Fibroblast of villous mesenchyme (primary cell): Measurements from ENCODE around the gene R3HDM2. TPM values are rescaled to one million over a fixed set of nuclear protein-coding genes. Genes with fewer than 3 reads are reported as not detected.
"Not testable (repeated sequence)": the region's sequence is repeated elsewhere in the genome, so short reads cannot be mapped to it uniquely, and the experiment has no call there.

Experiments
- DNase-seq: peaks from one replicate; pipeline ENCODE4 v3.0.0-alpha.2; 2010; ENCODE audit warnings: low read depth
- H3K4me3 ChIP-seq: 2 replicates; pipeline ENCODE4 v1.5.1; 2011; ENCODE audit warnings: low read depth, mild to moderate bottlenecking, low read length
- CTCF ChIP-seq: IDR thresholded peaks from 2 replicates; pipeline ENCODE4 v1.5.1; 2012; ENCODE audit warnings: low read depth, mild to moderate bottlenecking, low read length; ENCODE audit not compliant: insufficient read depth
- total RNA-seq: library from RNA; depleted of rRNA; stranded (reverse); fragments of >200 nt; gene quantifications from 2 replicates; pipeline ENCODE4 v1.2.3, GENCODE V29; 2012

R3HDM2 gene
- total RNA-seq, 1 donor, result 19.0 TPM

GRCh38 chr12:57372233-57372632 lies 58.6 kb downstream of the R3HDM2 start:
- DNase-seq, result peak; percentile 52
- TF ChIP-seq CTCF, result no peak
- H3K4me3 ChIP-seq, result no peak overlapping the region

GRCh38 chr12:57370696-57371095 lies 60.1 kb downstream of the R3HDM2 start:
- H3K4me3 ChIP-seq, result no peak overlapping the region
- peak; percentile 77 for DNase-seq
- no peak for TF ChIP-seq CTCF

- DNase-seq, result no peak
- H3K4me3 ChIP-seq, result no peak overlapping the region
- TF ChIP-seq CTCF, result no peak
Measured at GRCh38 chr12:57370072-57370471, 60.8 kb downstream of the R3HDM2 start.

- TF ChIP-seq CTCF, result no peak
- no peak overlapping the region for H3K4me3 ChIP-seq
- DNase-seq, result no peak
Measured at GRCh38 chr12:57369202-57369601, 61.6 kb downstream of the R3HDM2 start.

GRCh38 chr12:57368349-57369095 lies 62.3 kb downstream of the R3HDM2 start:
- peak; percentile 99 for DNase-seq
- no peak overlapping the region for H3K4me3 ChIP-seq
- peak; percentile 15 for TF ChIP-seq CTCF

GRCh38 chr12:57367121-57367520 lies 63.7 kb downstream of the R3HDM2 start:
- H3K4me3 ChIP-seq, result no peak overlapping the region
- DNase-seq, result peak; percentile 34
- TF ChIP-seq CTCF, result no peak

GRCh38 chr12:57366315-57366714 lies 64.5 kb downstream of the R3HDM2 start:
- no peak for TF ChIP-seq CTCF
- no peak for DNase-seq
- no peak overlapping the region for H3K4me3 ChIP-seq

- H3K4me3 ChIP-seq, DNase-seq: not testable (repeated sequence)
Measured at GRCh38 chr12:57364156-57364555, 66.7 kb downstream of the R3HDM2 start.
